ENCODE results near the gene TXNRD2.

DNA sequence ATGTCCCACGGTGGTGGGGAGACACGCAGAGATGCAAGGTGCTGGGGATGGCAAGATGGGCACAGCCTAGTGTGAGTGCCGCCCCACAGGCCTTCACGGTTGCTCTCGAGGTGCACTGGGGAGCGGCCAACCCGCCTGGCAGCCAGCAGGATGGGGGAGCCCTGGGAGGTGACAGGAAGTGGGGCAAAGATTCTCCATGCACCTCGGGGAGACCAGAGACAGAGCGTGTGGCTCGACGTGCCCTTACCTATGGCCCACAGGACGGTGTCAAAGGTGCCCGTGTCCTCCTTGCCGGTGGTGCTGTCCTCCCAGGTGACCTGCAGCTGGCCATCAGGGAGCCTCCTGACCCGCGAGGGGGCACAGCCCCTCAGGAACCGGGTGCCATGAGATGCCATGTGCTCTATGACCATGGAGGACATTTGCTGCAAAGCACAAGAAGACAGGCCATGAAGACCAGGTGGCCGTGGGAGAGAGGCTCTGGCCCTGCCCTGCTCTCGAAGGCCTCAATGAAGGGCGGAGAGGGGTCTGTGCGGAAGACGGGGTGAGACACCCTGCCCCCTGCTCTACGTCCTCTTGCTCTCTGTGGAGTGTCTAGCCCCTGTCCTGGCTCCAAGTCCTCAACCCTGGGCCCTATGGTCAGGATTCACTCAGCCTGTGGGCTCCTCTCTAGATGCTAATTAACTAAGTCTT lies 46.3 kb downstream of the TXNRD2 start:
- TF ChIP-seq, protein P1, sequence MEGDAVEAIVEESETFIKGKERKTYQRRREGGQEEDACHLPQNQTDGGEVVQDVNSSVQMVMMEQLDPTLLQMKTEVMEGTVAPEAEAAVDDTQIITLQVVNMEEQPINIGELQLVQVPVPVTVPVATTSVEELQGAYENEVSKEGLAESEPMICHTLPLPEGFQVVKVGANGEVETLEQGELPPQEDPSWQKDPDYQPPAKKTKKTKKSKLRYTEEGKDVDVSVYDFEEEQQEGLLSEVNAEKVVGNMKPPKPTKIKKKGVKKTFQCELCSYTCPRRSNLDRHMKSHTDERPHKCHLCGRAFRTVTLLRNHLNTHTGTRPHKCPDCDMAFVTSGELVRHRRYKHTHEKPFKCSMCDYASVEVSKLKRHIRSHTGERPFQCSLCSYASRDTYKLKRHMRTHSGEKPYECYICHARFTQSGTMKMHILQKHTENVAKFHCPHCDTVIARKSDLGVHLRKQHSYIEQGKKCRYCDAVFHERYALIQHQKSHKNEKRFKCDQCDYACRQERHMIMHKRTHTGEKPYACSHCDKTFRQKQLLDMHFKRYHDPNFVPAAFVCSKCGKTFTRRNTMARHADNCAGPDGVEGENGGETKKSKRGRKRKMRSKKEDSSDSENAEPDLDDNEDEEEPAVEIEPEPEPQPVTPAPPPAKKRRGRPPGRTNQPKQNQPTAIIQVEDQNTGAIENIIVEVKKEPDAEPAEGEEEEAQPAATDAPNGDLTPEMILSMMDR (IDR thresholded peaks at IDR 0.05; ENCODE audit: insufficient read depth, low read depth, low read length) = no peak
- TF ChIP-seq EZH2 (IDR thresholded peaks at IDR 0.05; ENCODE audit: insufficient read depth, low read length) = no peak
